ENCODE results near the gene ST8SIA5.

Gene ST8SIA5

GRCh38 chr18:46711444-46711863 lies 45.4 kb downstream of the ST8SIA5 start:
- H3K36me3 Mint-ChIP-seq: no peaks in the 10 kb centered on the region
- peaks cover 8% of the 10 kb centered on the region for H3K27me3 Mint-ChIP-seq
- no peak overlapping the region for H3K27ac Mint-ChIP-seq
- DNase-seq: no peak
- no peak overlapping the region for H3K4me3 Mint-ChIP-seq
- no peaks in the 10 kb centered on the region for H3K4me1 Mint-ChIP-seq
- CTCF ChIA-PET: no interaction called here
- H3K9me3 Mint-ChIP-seq: no peaks in the 10 kb centered on the region

GRCh38 chr18:46706968-46707367 lies 49.9 kb downstream of the ST8SIA5 start:
- Mint-ChIP-seq H3K27me3 (peaks cover 4% of the 10 kb centered on the region), H3K27ac (no peak overlapping the region), H3K4me3 (no peak overlapping the region), H3K9me3 (no peaks in the 10 kb centered on the region), H3K4me1 (no peaks in the 10 kb centered on the region), H3K36me3 (no peaks in the 10 kb centered on the region)
- DNase-seq: no peak
- CTCF ChIA-PET: no interaction called here

- Mint-ChIP-seq H3K36me3 (no peaks in the 10 kb centered on the region), H3K27me3 (peaks cover 4% of the 10 kb centered on the region), H3K9me3 (no peaks in the 10 kb centered on the region), H3K27ac (no peak overlapping the region), H3K4me3 (no peak overlapping the region), H3K4me1 (no peaks in the 10 kb centered on the region)
- CTCF ChIA-PET: no interaction called here
- no peak for DNase-seq
Observed at GRCh38 chr18:46705521-46705920, 51.3 kb downstream of the ST8SIA5 start.

- DNase-seq: no peak
- CTCF ChIA-PET: no interaction called here
- Mint-ChIP-seq H3K4me3 (no peak overlapping the region), H3K9me3 (no peaks in the 10 kb centered on the region), H3K36me3 (no peaks in the 10 kb centered on the region), H3K27me3 (peaks cover 4% of the 10 kb centered on the region), H3K27ac (no peak overlapping the region), H3K4me1 (no peaks in the 10 kb centered on the region)
Observed at GRCh38 chr18:46704816-46705215, 52.0 kb downstream of the ST8SIA5 start.

- H3K4me3 Mint-ChIP-seq: no peak overlapping the region
- H3K27me3 Mint-ChIP-seq: peaks cover 4% of the 10 kb centered on the region
- no peak for DNase-seq
- H3K27ac Mint-ChIP-seq: no peak overlapping the region
- H3K9me3 Mint-ChIP-seq: no peaks in the 10 kb centered on the region
- H3K4me1 Mint-ChIP-seq: no peaks in the 10 kb centered on the region
- H3K36me3 Mint-ChIP-seq: no peaks in the 10 kb centered on the region
- CTCF ChIA-PET: no interaction called here
Observed at GRCh38 chr18:46704189-46704588, 52.7 kb downstream of the ST8SIA5 start.

- Mint-ChIP-seq H3K36me3 (no peaks in the 10 kb centered on the region), H3K27ac (no peak overlapping the region), H3K4me3 (no peak overlapping the region), H3K4me1 (no peaks in the 10 kb centered on the region), H3K27me3 (peaks cover 11% of the 10 kb centered on the region), H3K9me3 (peaks cover 6% of the 10 kb centered on the region)
- CTCF ChIA-PET: no interaction called here
- DNase-seq: no peak
Observed at GRCh38 chr18:46702471-46702870, 54.4 kb downstream of the ST8SIA5 start.

- no peak for DNase-seq
- CTCF ChIA-PET: no interaction called here
- H3K27ac Mint-ChIP-seq: no peak overlapping the region
- H3K4me3 Mint-ChIP-seq: no peak overlapping the region
- peaks cover 12% of the 10 kb centered on the region for H3K27me3 Mint-ChIP-seq
- H3K4me1 Mint-ChIP-seq: no peaks in the 10 kb centered on the region
- H3K36me3 Mint-ChIP-seq: no peaks in the 10 kb centered on the region
- H3K9me3 Mint-ChIP-seq: peaks cover 6% of the 10 kb centered on the region
Observed at GRCh38 chr18:46700066-46700824, 56.6 kb downstream of the ST8SIA5 start.

GRCh38 chr18:46696702-46697101 lies 60.2 kb downstream of the ST8SIA5 start:
- H3K4me3 Mint-ChIP-seq: no peak overlapping the region
- no peaks in the 10 kb centered on the region for H3K4me1 Mint-ChIP-seq
- no peak overlapping the region for H3K27ac Mint-ChIP-seq
- CTCF ChIA-PET: no interaction called here
- no peaks in the 10 kb centered on the region for H3K36me3 Mint-ChIP-seq
- peaks cover 16% of the 10 kb centered on the region for H3K27me3 Mint-ChIP-seq
- H3K9me3 Mint-ChIP-seq: peaks cover 6% of the 10 kb centered on the region
- no peak for DNase-seq

GRCh38 chr18:46696268-46696667 lies 60.6 kb downstream of the ST8SIA5 start:
- CTCF ChIA-PET: no interaction called here
- Mint-ChIP-seq H3K27me3 (peaks cover 16% of the 10 kb centered on the region), H3K9me3 (peaks cover 6% of the 10 kb centered on the region)

GRCh38 chr18:46693996-46694395 lies 62.9 kb downstream of the ST8SIA5 start:
- Mint-ChIP-seq H3K4me3 (no peak overlapping the region), H3K36me3 (no peaks in the 10 kb centered on the region), H3K9me3 (peaks cover 6% of the 10 kb centered on the region), H3K27me3 (peaks cover 16% of the 10 kb centered on the region), H3K4me1 (no peaks in the 10 kb centered on the region), H3K27ac (no peak overlapping the region)
- no peak for DNase-seq
- CTCF ChIA-PET: interaction anchor here (1.0 kb wide), 1 partner anchor 36 kb away, joined by 3 read pairs; no protein-coding TSS in a partner anchor

More at GRCh38 chr18:46696268-46696667, 60.6 kb downstream of the ST8SIA5 start:
- Mint-ChIP-seq H3K27ac (no peak overlapping the region), H3K36me3 (no peaks in the 10 kb centered on the region), H3K4me3 (no peak overlapping the region), H3K4me1 (no peaks in the 10 kb centered on the region)
- DNase-seq: no peak

- no peaks in the 10 kb centered on the region for H3K36me3 Mint-ChIP-seq
- no peak for DNase-seq
- CTCF ChIA-PET: interaction anchor here (0.8 kb wide), 1 partner anchor 1196 kb away, joined by 5 read pairs; no protein-coding TSS in a partner anchor
- H3K9me3 Mint-ChIP-seq: no peaks in the 10 kb centered on the region
- H3K27ac Mint-ChIP-seq: no peak overlapping the region
- peaks cover 4% of the 10 kb centered on the region for H3K27me3 Mint-ChIP-seq
- H3K4me1 Mint-ChIP-seq: no peaks in the 10 kb centered on the region
- H3K4me3 Mint-ChIP-seq: no peak overlapping the region
Observed at GRCh38 chr18:46688853-46689525, 67.9 kb downstream of the ST8SIA5 start.

- H3K27me3 Mint-ChIP-seq: no peaks in the 10 kb centered on the region
- H3K36me3 Mint-ChIP-seq: no peaks in the 10 kb centered on the region
- H3K9me3 Mint-ChIP-seq: no peaks in the 10 kb centered on the region
- H3K4me3 Mint-ChIP-seq: no peak overlapping the region
- no peak overlapping the region for H3K27ac Mint-ChIP-seq
- H3K4me1 Mint-ChIP-seq: no peaks in the 10 kb centered on the region
- no peak for DNase-seq
- CTCF ChIA-PET: no interaction called here
Observed at GRCh38 chr18:46686186-46686585, 70.7 kb downstream of the ST8SIA5 start.

- CTCF ChIA-PET: no interaction called here
- no peak overlapping the region for H3K4me3 Mint-ChIP-seq
- H3K4me1 Mint-ChIP-seq: no peaks in the 10 kb centered on the region
- no peak overlapping the region for H3K27ac Mint-ChIP-seq
- H3K9me3 Mint-ChIP-seq: no peaks in the 10 kb centered on the region
- DNase-seq: no peak
- no peaks in the 10 kb centered on the region for H3K27me3 Mint-ChIP-seq
- no peaks in the 10 kb centered on the region for H3K36me3 Mint-ChIP-seq
Observed at GRCh38 chr18:46683252-46683651, 73.6 kb downstream of the ST8SIA5 start.

GRCh38 chr18:46680784-46681695 lies 75.8 kb downstream of the ST8SIA5 start:
- no peak for DNase-seq
- no peaks in the 10 kb centered on the region for H3K27me3 Mint-ChIP-seq
- H3K27ac Mint-ChIP-seq: no peak overlapping the region
- H3K36me3 Mint-ChIP-seq: no peaks in the 10 kb centered on the region
- no peak overlapping the region for H3K4me3 Mint-ChIP-seq
- no peaks in the 10 kb centered on the region for H3K4me1 Mint-ChIP-seq
- CTCF ChIA-PET: interaction anchor here (0.5 kb wide), 1 partner anchor 678 kb away, joined by 3 read pairs; no protein-coding TSS in a partner anchor
- H3K9me3 Mint-ChIP-seq: no peaks in the 10 kb centered on the region

Measured in activated naive CD4-positive, alpha-beta T cell treated with anti-CD3 and anti-CD28 coated beads, Interleukin-2, amount 10 ng/mL, durations not matched to agents 7 days and 5 days (primary cell).